Measurements from ENCODE around the gene RCOR2.

Gene RCOR2

DNA sequence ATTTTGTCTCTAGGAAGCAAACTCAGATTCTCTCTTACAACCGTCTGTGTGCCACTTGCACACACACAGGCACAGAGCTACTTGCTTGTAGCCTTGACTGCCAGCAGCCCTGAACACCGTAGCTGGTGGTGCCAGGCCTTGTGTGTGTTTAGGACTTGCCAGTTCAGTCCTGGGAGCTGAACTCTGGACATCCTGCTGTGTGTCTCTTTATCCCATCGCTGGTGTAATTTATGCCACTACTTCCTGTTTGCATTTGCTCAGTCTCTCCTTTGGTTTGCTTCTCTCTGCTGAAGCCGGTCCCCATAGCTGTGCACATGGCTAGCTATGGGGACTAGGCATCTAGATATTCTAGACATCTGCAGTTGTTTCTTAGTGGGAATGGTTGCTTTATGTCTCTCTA is 54.0 kb downstream of the RCOR2 start:
- no peak overlapping the region for H2AFZ ChIP-seq
- no peak overlapping the region for H3K4me2 ChIP-seq (ENCODE audit: low read length)
- H3K36me3 ChIP-seq (ENCODE audit: control insufficient read depth, insufficient read depth, low read length), result no peaks in the 10 kb centered on the region
- no peaks in the 10 kb centered on the region for H3K9me3 ChIP-seq (ENCODE audit: control insufficient read depth, low read length)
- peaks cover 27% of the 10 kb centered on the region for H3K4me1 ChIP-seq
- no peaks in the 10 kb centered on the region for H3K27me3 ChIP-seq (ENCODE audit: control insufficient read depth, insufficient read depth, low read length)
- H3K4me3 ChIP-seq (ENCODE audit: low read depth, low read length), result no peak overlapping the region
- TF ChIP-seq, protein P1, sequence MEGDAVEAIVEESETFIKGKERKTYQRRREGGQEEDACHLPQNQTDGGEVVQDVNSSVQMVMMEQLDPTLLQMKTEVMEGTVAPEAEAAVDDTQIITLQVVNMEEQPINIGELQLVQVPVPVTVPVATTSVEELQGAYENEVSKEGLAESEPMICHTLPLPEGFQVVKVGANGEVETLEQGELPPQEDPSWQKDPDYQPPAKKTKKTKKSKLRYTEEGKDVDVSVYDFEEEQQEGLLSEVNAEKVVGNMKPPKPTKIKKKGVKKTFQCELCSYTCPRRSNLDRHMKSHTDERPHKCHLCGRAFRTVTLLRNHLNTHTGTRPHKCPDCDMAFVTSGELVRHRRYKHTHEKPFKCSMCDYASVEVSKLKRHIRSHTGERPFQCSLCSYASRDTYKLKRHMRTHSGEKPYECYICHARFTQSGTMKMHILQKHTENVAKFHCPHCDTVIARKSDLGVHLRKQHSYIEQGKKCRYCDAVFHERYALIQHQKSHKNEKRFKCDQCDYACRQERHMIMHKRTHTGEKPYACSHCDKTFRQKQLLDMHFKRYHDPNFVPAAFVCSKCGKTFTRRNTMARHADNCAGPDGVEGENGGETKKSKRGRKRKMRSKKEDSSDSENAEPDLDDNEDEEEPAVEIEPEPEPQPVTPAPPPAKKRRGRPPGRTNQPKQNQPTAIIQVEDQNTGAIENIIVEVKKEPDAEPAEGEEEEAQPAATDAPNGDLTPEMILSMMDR (IDR thresholded peaks at IDR 0.05), result no peak
- peaks cover 14% of the 10 kb centered on the region for H3K79me2 ChIP-seq
- no peak overlapping the region for H3K9ac ChIP-seq
- H3K27ac ChIP-seq, result no peak overlapping the region

All from parathyroid adenoma (tissue), 2 donors.